HUES6 (cell line): ENCODE results near the gene PITPNC1.

Source experiments
- H3K27ac ChIP-seq: 2 replicates; pipeline ENCODE4 v1.7.0; 2013; ENCODE audit warnings: low read depth, mild to moderate bottlenecking, low read length, inconsistent platforms
- H3K27me3 ChIP-seq: 2 replicates; pipeline ENCODE4 v1.6.1; 2013; ENCODE audit warnings: low read length; ENCODE audit not compliant: control insufficient read depth, insufficient read depth
- H3K36me3 ChIP-seq: 2 replicates; pipeline ENCODE4 v1.6.1; 2013; ENCODE audit warnings: low read length; ENCODE audit not compliant: control insufficient read depth, insufficient read depth
- H3K4me1 ChIP-seq: 2 replicates; pipeline ENCODE4 v1.6.1; 2013; ENCODE audit warnings: low read length; ENCODE audit not compliant: control insufficient read depth, insufficient read depth
- H3K4me3 ChIP-seq: 2 replicates; pipeline ENCODE4 v1.5.1; 2013; ENCODE audit warnings: low read depth, low read length
- H3K9ac ChIP-seq: one replicate; pipeline ENCODE4 v1.6.1; 2013; ENCODE audit warnings: mild to moderate bottlenecking, low read length
- H3K9me3 ChIP-seq: 2 replicates; pipeline ENCODE4 v1.6.1; 2013; ENCODE audit warnings: low read depth, low read length; ENCODE audit not compliant: control insufficient read depth, insufficient read depth

PITPNC1 gene

GRCh38 chr17:67374329-67375053 is 2.6 kb upstream of the PITPNC1 start:
- Histone ChIP-seq H3K4me1 (peaks cover 14% of the 10 kb centered on the region), H3K9ac (no peak overlapping the region), H3K27ac (no peak overlapping the region), H3K4me3 (no peak overlapping the region), H3K9me3 (no peaks in the 10 kb centered on the region), H3K27me3 (no peaks in the 10 kb centered on the region), H3K36me3 (no peaks in the 10 kb centered on the region; the same call in 1 of the 2 replicates)

GRCh38 chr17:67375054-67375427 is 2.0 kb upstream of the PITPNC1 start:
- Histone ChIP-seq H3K4me1 (peaks cover 15% of the 10 kb centered on the region), H3K27ac (no peak overlapping the region), H3K27me3 (no peaks in the 10 kb centered on the region), H3K9me3 (no peaks in the 10 kb centered on the region), H3K4me3 (no peak overlapping the region), H3K36me3 (no peaks in the 10 kb centered on the region; the same call in 1 of the 2 replicates), H3K9ac (no peak overlapping the region)

- H3K36me3 ChIP-seq: no peaks in the 10 kb centered on the region; the same call in 1 of the 2 replicates
- H3K27me3 ChIP-seq: no peaks in the 10 kb centered on the region
- no peak overlapping the region for H3K9ac ChIP-seq
- H3K27ac ChIP-seq: no peak overlapping the region
- no peaks in the 10 kb centered on the region for H3K9me3 ChIP-seq
- H3K4me1 ChIP-seq: peaks cover 15% of the 10 kb centered on the region
- H3K4me3 ChIP-seq: no peak overlapping the region
Measured at GRCh38 chr17:67375716-67376115, 1.4 kb upstream of the PITPNC1 start.

- Histone ChIP-seq H3K27me3 (no peaks in the 10 kb centered on the region), H3K9ac (peak overlapping the region; percentile 95), H3K4me1 (peaks cover 15% of the 10 kb centered on the region), H3K4me3 (peak overlapping the region; percentile 78), H3K27ac (peak overlapping the region; percentile 88; the same call in 1 of the 2 replicates), H3K36me3 (no peaks in the 10 kb centered on the region; the same call in 1 of the 2 replicates), H3K9me3 (no peaks in the 10 kb centered on the region)
Measured at GRCh38 chr17:67376415-67376736, 705 bp upstream of the PITPNC1 start.

GRCh38 chr17:67377488-67378453 is 690 bp downstream of the PITPNC1 start:
- Histone ChIP-seq H3K4me1 (peaks cover 15% of the 10 kb centered on the region), H3K36me3 (no peaks in the 10 kb centered on the region; the same call in 1 of the 2 replicates), H3K27me3 (no peaks in the 10 kb centered on the region), H3K27ac (peak overlapping the region; percentile 88), H3K4me3 (peak overlapping the region; percentile 78), H3K9me3 (no peaks in the 10 kb centered on the region), H3K9ac (peak overlapping the region; percentile 95)

GRCh38 chr17:67378454-67379250 is 1.6 kb downstream of the PITPNC1 start:
- H3K9me3 ChIP-seq: no peaks in the 10 kb centered on the region
- H3K9ac ChIP-seq: peak overlapping the region; percentile 95
- peak overlapping the region; percentile 88 for H3K27ac ChIP-seq
- H3K4me1 ChIP-seq: peaks cover 15% of the 10 kb centered on the region
- no peaks in the 10 kb centered on the region for H3K27me3 ChIP-seq
- peaks cover 4% of the 10 kb centered on the region; the same call in 1 of the 2 replicates for H3K36me3 ChIP-seq
- peak overlapping the region; percentile 78 for H3K4me3 ChIP-seq

- Histone ChIP-seq H3K27ac (peak overlapping the region; percentile 72), H3K4me3 (peak overlapping the region; percentile 78), H3K27me3 (no peaks in the 10 kb centered on the region), H3K4me1 (peaks cover 15% of the 10 kb centered on the region), H3K9ac (peak overlapping the region; percentile 78), H3K36me3 (peaks cover 4% of the 10 kb centered on the region; the same call in 1 of the 2 replicates), H3K9me3 (no peaks in the 10 kb centered on the region)
Measured at GRCh38 chr17:67379251-67379630, 2.2 kb downstream of the PITPNC1 start.

GRCh38 chr17:67381929-67382257 is 4.8 kb downstream of the PITPNC1 start:
- Histone ChIP-seq H3K4me1 (peaks cover 7% of the 10 kb centered on the region), H3K27ac (no peak overlapping the region), H3K9me3 (no peaks in the 10 kb centered on the region), H3K36me3 (peaks cover 4% of the 10 kb centered on the region; the same call in 1 of the 2 replicates), H3K4me3 (no peak overlapping the region), H3K9ac (no peak overlapping the region), H3K27me3 (no peaks in the 10 kb centered on the region)

- H3K9me3 ChIP-seq: no peaks in the 10 kb centered on the region
- no peak overlapping the region for H3K4me3 ChIP-seq
- peaks cover 6% of the 10 kb centered on the region for H3K4me1 ChIP-seq
- no peak overlapping the region for H3K27ac ChIP-seq
- no peak overlapping the region for H3K9ac ChIP-seq
- H3K27me3 ChIP-seq: no peaks in the 10 kb centered on the region
- 0 out of 2 replicates have a peak, but pooled peaks cover 4% of the 10 kb centered on the region for H3K36me3 ChIP-seq
Measured at GRCh38 chr17:67385122-67385988, 8.3 kb downstream of the PITPNC1 start.

- 0 out of 2 replicates have a peak, but pooled peaks cover 4% of the 10 kb centered on the region for H3K36me3 ChIP-seq
- no peaks in the 10 kb centered on the region for H3K27me3 ChIP-seq
- no peak overlapping the region for H3K4me3 ChIP-seq
- H3K27ac ChIP-seq: no peak overlapping the region
- H3K9ac ChIP-seq: no peak overlapping the region
- peaks cover 6% of the 10 kb centered on the region for H3K4me1 ChIP-seq
- no peaks in the 10 kb centered on the region for H3K9me3 ChIP-seq
Measured at GRCh38 chr17:67386965-67387551, 10.0 kb downstream of the PITPNC1 start.
